Ectodermal cell (in vitro differentiated cells): Measurements from ENCODE around the gene EGLN3.

Source experiments
- H3K27ac ChIP-seq: 2 replicates; pipeline ENCODE4 v1.7.0; 2013; ENCODE audit warnings: mild to moderate bottlenecking, low read depth, low read length; ENCODE audit not compliant: insufficient read depth, poor library complexity, severe bottlenecking
- H3K27me3 ChIP-seq: 2 replicates; pipeline ENCODE4 v1.7.0; 2013; ENCODE audit warnings: mild to moderate bottlenecking, low read length; ENCODE audit not compliant: insufficient read depth, control insufficient read depth, poor library complexity, severe bottlenecking
- H3K36me3 ChIP-seq: one replicate; pipeline ENCODE4 v1.7.0; 2013; ENCODE audit warnings: low read length; ENCODE audit not compliant: control insufficient read depth, insufficient read depth
- H3K4me1 ChIP-seq: one replicate; pipeline ENCODE4 v1.7.0; 2013; ENCODE audit warnings: low read length; ENCODE audit not compliant: control insufficient read depth, insufficient read depth
- H3K4me3 ChIP-seq: 2 replicates; pipeline ENCODE4 v1.7.0; 2013; ENCODE audit warnings: low read depth, low read length, control low read depth; ENCODE audit not compliant: insufficient read depth
- H3K9me3 ChIP-seq: 2 replicates; pipeline ENCODE4 v1.7.0; 2013; ENCODE audit warnings: mild to moderate bottlenecking, low read length, moderate library complexity; ENCODE audit not compliant: control insufficient read depth
- WGBS, 2 experiments: methylation state at CpG; one replicate each; pipeline ENCODE4 v1.1.7; 2013; ENCODE audit warnings: missing lambda C conversion rate in 2 of 2; 5-methylcytosine and 5-hydroxymethylcytosine counted together

EGLN3 gene

DNA sequence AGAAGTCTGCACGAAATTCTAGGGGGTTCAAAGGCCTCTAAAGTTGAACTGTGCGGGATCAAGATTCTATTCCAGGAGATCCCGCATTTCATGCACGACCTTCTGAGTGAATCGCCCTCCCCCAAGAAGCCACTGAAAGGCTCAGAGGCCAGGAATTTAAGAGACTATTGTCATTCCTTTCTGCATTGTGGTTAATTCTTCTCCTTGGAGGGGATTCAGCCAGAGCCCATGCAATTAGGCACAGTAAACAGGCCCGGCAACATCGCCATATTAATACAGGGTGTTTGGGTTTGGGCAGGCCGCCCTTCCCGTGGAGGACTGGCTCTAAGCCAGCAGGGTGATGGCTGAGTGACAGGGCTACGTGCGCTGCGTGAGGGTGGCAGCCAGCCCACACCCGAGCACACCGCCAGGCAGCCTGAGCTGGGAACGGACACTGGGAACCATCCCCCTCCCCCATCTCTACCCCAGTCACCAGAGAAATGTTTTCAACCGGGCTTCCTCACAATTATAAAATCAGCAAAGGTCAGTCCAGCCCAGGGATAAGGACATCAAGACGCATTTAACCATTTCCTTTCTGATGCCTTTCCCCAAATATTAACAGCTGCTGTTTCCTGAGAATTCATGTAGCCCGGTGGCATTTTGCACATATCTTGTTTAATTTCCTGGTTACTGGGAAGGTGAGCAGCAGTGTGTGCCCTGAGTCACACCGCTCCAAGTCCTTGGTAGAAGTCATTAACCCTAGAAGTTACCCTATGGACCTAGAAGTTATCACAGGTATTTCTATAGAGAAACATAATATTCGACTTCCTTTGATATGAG, 12.5 kb downstream of the EGLN3 start:
- peak overlapping the region; percentile 83 for H3K27ac ChIP-seq
- peaks cover 58% of the 10 kb centered on the region for H3K4me1 ChIP-seq

DNA sequence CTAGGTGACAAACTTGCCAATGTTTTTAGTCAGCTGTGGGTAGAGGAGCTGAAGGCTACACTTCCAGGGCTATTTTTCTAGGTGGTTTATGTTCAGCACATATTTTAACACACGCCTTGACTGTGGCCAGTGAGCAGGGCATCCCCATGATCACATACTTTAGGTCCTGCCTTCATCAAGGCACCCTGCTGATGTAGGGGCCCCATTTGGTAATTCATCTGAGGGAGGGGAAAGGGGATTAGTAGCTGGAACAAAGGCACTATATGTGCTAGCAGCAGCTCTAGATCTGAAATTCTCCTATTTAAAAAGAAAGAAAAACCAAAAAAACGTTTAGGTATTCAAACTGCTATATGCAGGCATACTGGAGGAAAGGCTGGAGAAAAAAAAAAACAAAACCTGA, 14.5 kb downstream of the EGLN3 start:
- Histone ChIP-seq H3K27me3 (no peaks in the 10 kb centered on the region), H3K9me3 (no peaks in the 10 kb centered on the region), H3K4me1 (peaks cover 65% of the 10 kb centered on the region), H3K27ac (no peak overlapping the region), H3K36me3 (no peaks in the 10 kb centered on the region), H3K4me3 (no peak overlapping the region)
- WGBS, 2 experiments, result 31 to 50% methylated on average over 1 to 2 of the region's 2 CpGs

More for the DNA sequence above, 12.5 kb downstream of the EGLN3 start:
- no peak overlapping the region for H3K4me3 ChIP-seq
- no peaks in the 10 kb centered on the region for H3K27me3 ChIP-seq
- 16% methylated on average over 20 of the region's 20 CpGs for WGBS, 2 experiments
- no peaks in the 10 kb centered on the region for H3K9me3 ChIP-seq
- no peaks in the 10 kb centered on the region for H3K36me3 ChIP-seq

DNA sequence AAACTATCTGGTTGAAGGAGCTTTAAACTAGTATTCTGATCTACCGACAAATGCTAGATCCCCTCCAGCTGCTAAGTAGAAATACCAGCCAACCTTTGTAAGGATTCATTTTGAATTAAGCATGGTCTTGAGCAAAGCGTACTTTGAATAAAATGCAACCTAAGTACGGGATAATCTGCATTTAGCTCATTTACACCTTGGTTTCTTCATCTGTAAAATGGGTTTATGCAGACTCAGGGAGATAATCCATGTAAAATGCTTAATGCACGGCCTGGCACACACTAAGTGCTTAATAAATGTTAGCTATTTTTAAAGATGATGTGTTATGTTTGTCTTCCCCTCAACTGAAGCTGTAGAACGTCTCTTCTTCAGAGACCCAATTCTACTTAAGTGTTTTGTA, 15.9 kb downstream of the EGLN3 start:
- Histone ChIP-seq H3K36me3 (peaks cover 4% of the 10 kb centered on the region), H3K9me3 (no peaks in the 10 kb centered on the region), H3K4me3 (no peak overlapping the region), H3K27me3 (no peaks in the 10 kb centered on the region), H3K4me1 (peaks cover 72% of the 10 kb centered on the region), H3K27ac (no peak overlapping the region)
- 89 to 94% methylated on average over 5 of the region's 5 CpGs for WGBS, 2 experiments

DNA sequence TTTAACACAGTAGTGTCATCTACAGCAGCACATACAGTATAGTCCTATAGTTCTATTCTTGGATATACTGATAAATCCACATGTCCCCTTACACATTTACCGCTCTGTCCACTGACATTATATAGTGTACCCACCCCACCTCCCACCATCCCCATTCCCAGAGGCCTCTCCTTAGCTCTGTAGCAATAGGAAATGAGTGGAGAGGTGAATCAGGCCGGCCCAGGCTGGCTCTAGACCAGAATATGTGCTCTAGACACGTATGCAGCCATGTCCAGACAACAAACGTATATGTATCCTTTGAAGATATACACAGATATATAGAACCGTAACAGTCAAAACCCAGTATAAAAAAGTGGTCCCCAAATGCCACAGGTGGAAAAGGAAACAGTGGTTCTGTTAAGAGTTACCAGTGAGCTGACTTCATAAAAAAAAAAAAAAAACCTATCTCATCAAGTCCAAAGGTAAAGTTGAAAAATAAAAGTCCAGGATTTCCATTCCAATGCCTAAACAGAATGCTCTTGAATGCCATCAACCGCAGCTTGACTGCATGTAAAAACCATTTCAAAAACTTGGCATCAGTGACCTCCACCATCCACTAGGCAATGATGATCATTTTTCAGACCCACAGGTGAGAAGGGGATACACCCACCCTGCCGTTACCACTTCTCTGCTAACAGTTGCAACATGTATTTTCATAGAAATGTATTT, 16.7 kb downstream of the EGLN3 start:
- 88 to 90% methylated on average over 6 to 7 of the region's 7 CpGs for WGBS, 2 experiments
- Histone ChIP-seq H3K4me3 (no peak overlapping the region), H3K4me1 (peaks cover 72% of the 10 kb centered on the region), H3K36me3 (peaks cover 4% of the 10 kb centered on the region), H3K9me3 (no peaks in the 10 kb centered on the region), H3K27me3 (no peaks in the 10 kb centered on the region), H3K27ac (no peak overlapping the region)

DNA sequence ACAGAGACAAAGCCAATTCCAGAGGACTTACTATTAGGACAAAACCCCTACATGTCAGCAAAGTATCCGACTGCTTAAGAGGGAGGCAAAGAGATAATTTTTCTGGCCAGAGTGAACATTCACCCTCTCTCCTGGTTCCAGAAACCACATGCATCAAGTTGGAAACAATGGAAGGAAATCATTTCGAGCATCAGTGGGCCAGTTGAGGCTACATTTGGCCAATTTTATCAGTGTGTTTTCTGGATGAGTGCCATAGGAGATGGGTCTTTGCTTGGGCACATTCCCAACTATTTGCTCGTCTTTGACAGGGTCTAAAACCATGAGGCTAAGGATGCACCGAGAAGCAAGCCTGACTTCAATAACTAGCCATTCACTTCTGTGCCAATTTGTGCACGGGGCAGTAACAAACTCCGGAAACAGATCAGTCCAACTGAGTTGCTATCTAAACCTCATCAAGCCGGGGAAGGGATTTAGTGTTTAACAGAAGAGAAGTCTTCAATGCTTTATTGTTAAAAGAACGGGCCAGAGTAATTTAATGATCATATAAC, 17.4 kb downstream of the EGLN3 start:
- H3K4me1 ChIP-seq, result peaks cover 68% of the 10 kb centered on the region
- no peak overlapping the region for H3K4me3 ChIP-seq
- 86 to 89% methylated on average over 7 to 8 of the region's 8 CpGs for WGBS, 2 experiments
- no peaks in the 10 kb centered on the region for H3K27me3 ChIP-seq
- peaks cover 12% of the 10 kb centered on the region for H3K36me3 ChIP-seq
- peak overlapping the region; percentile 76 for H3K27ac ChIP-seq
- H3K9me3 ChIP-seq, result no peaks in the 10 kb centered on the region

DNA sequence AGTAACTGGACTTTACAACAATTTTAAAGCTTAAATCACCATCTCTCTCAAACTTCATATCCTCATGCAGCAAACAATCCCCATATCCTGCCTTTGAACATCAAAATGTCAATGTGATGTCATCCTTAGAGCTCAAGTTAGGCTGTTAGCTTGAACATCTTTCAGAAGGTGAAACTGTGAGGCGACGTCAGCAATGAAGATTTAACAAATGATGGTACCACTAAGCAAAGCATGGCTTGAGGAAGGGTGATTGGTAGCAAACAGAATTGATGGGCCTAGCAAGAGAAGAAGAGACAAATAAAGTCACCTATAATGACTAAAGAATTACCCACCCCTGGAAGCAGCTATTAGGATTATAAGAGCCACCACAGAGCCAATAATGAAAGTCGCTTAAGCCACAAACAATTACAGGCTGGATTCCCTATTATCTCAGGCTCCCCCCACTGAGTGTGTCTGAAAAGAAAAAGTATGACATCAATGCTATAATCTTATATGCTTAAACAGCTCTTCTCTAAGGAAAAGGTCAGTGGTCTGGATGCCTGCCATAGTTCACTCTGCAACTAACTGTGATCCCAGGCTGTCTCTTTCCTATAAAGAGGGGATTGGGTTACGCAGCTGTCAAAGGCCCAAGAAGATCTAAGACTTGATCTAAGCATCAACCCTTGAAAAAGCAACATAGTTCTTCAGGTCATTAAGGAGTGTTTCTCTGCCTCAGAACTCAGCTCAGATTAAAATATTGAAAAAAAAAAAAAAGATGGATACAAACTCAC, 18.1 kb downstream of the EGLN3 start:
- Histone ChIP-seq H3K27ac (peak overlapping the region; percentile 83), H3K4me3 (no peak overlapping the region), H3K9me3 (no peaks in the 10 kb centered on the region), H3K4me1 (peaks cover 61% of the 10 kb centered on the region), H3K36me3 (peaks cover 18% of the 10 kb centered on the region), H3K27me3 (no peaks in the 10 kb centered on the region)
- 25 to 46% methylated on average over 4 of the region's 4 CpGs for WGBS, 2 experiments

DNA sequence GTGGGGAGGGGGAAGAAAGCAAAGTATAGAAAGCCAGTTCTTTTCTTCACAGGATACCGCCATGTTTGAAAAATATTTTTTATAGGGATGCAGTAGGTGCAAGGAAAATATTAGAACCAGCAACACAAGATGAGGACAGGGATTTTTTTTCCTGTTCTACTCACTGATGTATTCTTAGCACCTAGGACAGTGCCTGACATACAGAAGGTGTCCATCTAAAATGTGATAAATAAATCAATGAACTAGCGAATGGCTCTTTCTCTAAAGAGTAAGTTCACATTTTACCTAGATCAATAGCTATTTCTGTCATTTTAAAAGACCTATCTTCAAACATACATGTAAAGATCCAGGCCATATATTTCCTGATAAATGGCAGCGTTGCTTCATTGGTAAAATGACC, 18.8 kb downstream of the EGLN3 start:
- H3K4me1 ChIP-seq, result peaks cover 54% of the 10 kb centered on the region
- 93 to 98% methylated on average over 3 of the region's 3 CpGs for WGBS, 2 experiments
- peaks cover 25% of the 10 kb centered on the region for H3K36me3 ChIP-seq
- no peaks in the 10 kb centered on the region for H3K9me3 ChIP-seq
- H3K4me3 ChIP-seq, result no peak overlapping the region
- H3K27me3 ChIP-seq, result no peaks in the 10 kb centered on the region
- peak overlapping the region; percentile 83 for H3K27ac ChIP-seq

DNA sequence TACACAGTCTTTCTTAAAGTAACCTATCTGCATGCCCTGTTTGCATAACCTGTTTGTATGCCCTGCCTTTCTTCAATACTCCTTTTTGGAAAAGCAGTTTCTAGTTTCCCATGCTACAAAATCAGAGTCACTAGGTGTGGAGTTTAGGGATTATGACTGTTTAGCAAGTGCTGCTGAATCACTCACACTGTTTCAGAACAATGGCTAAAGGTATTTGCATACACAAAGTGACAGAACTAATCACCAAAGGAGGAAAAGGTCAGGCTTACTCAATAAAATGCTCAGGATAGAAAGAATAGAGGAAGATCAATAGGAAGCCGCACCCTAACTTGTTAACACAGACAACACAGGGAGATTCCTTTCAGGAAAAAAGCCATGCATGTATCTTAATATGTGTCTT, 19.4 kb downstream of the EGLN3 start:
- H3K27me3 ChIP-seq, result no peaks in the 10 kb centered on the region
- no peak overlapping the region for H3K4me3 ChIP-seq
- H3K27ac ChIP-seq, result peak overlapping the region; percentile 66
- 29 to 43% methylated on average over 1 of the region's 1 CpG for WGBS, 2 experiments
- peaks cover 25% of the 10 kb centered on the region for H3K36me3 ChIP-seq
- H3K4me1 ChIP-seq, result peaks cover 51% of the 10 kb centered on the region
- no peaks in the 10 kb centered on the region for H3K9me3 ChIP-seq

DNA sequence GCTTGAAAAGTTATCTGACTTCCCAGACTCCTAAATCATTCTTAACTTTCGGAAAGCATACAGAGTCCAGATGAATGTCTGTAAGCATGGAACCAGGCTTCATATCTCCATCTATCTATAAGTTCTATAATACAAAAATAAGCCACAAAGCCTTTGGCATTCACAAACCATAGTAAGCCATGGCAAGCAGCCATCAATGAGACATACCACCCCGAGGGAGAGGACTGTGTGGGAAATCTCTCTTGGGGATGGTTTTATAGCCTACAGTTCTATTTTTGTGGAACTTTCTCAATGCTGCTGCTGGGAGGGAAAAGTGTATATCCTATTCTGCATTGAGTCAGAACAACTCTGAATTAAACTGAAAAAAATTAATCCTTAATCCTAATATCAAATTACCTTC, 20.4 kb downstream of the EGLN3 start:
- Histone ChIP-seq H3K9me3 (no peaks in the 10 kb centered on the region), H3K36me3 (peaks cover 29% of the 10 kb centered on the region), H3K4me1 (peaks cover 44% of the 10 kb centered on the region), H3K4me3 (no peak overlapping the region), H3K27ac (no peak overlapping the region), H3K27me3 (no peaks in the 10 kb centered on the region)
- 85 to 96% methylated on average over 2 of the region's 2 CpGs for WGBS, 2 experiments
